Subcutaneous adipose tissue (tissue), 4 donors: ENCODE measurements around the gene CLCN3. TPM values are rescaled to one million over a fixed set of nuclear protein-coding genes. Genes with fewer than 3 reads are reported as not detected.

Experiments used
- CTCF ChIP-seq: fragments of 450-650 bp; IDR thresholded peaks from one replicate; pipeline ENCODE4 v1.5.1; 2016; ENCODE audit warnings: low read depth, mild to moderate bottlenecking, control low read depth, antibody characterized with exemption, moderate library complexity
- total RNA-seq, 4 donors: library from RNA; depleted of rRNA; stranded (reverse); fragments of >200 nt; gene quantifications; one replicate each; pipeline ENCODE4 v1.1.0, GENCODE V29; 2016

CLCN3 gene
- total RNA-seq, 4 donors from 2014 or later = 26.2 to 31.5 (median 28.4) TPM

- TF ChIP-seq CTCF = no peak
Measured at GRCh38 chr4:169649545-169650226, 29.3 kb downstream of the CLCN3 start.

- TF ChIP-seq CTCF = no peak
Measured at GRCh38 chr4:169650227-169650936, 30.0 kb downstream of the CLCN3 start.

- no peak for TF ChIP-seq CTCF
Measured at GRCh38 chr4:169652535-169652934, 32.2 kb downstream of the CLCN3 start.

GRCh38 chr4:169655401-169655800, 35.0 kb downstream of the CLCN3 start:
- no peak for TF ChIP-seq CTCF

GRCh38 chr4:169657470-169658107, 37.2 kb downstream of the CLCN3 start:
- TF ChIP-seq CTCF = no peak

GRCh38 chr4:169658196-169658595, 37.8 kb downstream of the CLCN3 start:
- no peak for TF ChIP-seq CTCF
